Rectal smooth muscle tissue (tissue), 1 donor: Measurements from ENCODE around the gene DOK5.

ENCODE experiments used
- H3K27ac ChIP-seq: one replicate; pipeline ENCODE4 v1.7.0; 2013; ENCODE audit warnings: low read depth, low read length, inconsistent platforms
- H3K27me3 ChIP-seq: one replicate; pipeline ENCODE4 v1.7.0; 2013; ENCODE audit warnings: low read length; ENCODE audit not compliant: control insufficient read depth, insufficient read depth
- H3K36me3 ChIP-seq: one replicate; pipeline ENCODE4 v1.7.0; 2013; ENCODE audit warnings: low read length; ENCODE audit not compliant: control insufficient read depth, insufficient read depth
- H3K4me1 ChIP-seq: one replicate; pipeline ENCODE4 v1.7.0; 2013; ENCODE audit warnings: low read length; ENCODE audit not compliant: control insufficient read depth, insufficient read depth
- H3K4me3 ChIP-seq: one replicate; pipeline ENCODE4 v1.7.0; 2013; ENCODE audit warnings: low read length
- H3K9ac ChIP-seq: one replicate; pipeline ENCODE4 v1.7.0; 2013; ENCODE audit warnings: low read length

The DOK5 gene

DNA sequence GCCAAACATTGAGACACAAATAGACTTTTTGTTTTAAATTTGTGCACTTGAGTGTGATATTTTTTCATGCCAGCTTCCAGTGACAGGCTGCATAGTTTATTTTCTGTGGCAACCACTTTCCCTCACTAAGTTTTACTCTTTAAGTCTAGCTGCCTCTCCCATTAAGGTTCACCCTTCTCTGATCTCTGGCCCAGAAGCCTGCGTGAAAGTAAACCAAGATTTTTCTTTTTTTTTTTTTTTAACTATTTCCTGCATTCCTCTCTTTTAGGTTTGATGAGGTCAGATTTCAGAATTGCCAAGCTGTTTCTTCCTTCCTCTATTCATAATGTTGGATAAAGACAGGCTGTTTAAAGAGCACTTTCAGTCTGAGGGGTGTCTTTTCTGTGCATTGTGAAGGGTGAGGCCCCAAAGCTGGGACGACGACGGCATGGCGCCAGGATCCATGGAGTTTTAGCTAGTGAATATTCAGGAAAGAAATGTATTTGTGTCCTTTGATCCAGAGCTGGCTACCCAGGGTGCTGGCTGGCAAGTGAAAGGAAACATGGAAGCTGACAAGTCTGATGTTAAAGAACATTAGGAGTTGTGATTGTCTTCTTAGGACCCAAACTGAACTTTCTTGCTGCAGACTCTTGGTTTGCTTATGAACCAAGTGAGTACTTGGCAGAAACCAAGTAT lies 50.7 kb downstream of the DOK5 start:
- no peak overlapping the region for H3K4me3 ChIP-seq
- H3K27me3 ChIP-seq: no peaks in the 10 kb centered on the region
- H3K4me1 ChIP-seq: no peaks in the 10 kb centered on the region
- H3K9ac ChIP-seq: no peak overlapping the region
- no peaks in the 10 kb centered on the region for H3K36me3 ChIP-seq
- no peak overlapping the region for H3K27ac ChIP-seq

DNA sequence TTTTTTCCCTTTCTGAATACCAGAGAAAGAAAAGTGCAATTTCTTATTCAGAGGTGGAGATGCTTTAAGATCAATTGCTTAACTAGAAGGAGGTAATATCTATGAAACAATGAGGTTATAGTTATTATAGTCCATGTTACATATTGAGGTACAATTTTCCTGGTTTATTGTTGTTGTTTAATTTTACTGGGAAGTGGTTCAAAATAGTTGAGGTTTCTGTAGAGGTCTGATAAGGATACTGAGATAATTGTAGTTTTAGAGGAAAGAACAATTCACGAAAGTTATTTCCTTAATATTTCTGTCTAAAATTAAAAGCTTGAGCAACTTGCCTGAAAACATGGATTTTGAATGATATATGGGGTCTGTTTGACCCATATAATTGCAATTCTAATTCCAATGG lies 51.4 kb downstream of the DOK5 start:
- Histone ChIP-seq H3K9ac (no peak overlapping the region), H3K27ac (no peak overlapping the region), H3K27me3 (no peaks in the 10 kb centered on the region), H3K36me3 (no peaks in the 10 kb centered on the region), H3K4me1 (no peaks in the 10 kb centered on the region), H3K4me3 (no peak overlapping the region)

DNA sequence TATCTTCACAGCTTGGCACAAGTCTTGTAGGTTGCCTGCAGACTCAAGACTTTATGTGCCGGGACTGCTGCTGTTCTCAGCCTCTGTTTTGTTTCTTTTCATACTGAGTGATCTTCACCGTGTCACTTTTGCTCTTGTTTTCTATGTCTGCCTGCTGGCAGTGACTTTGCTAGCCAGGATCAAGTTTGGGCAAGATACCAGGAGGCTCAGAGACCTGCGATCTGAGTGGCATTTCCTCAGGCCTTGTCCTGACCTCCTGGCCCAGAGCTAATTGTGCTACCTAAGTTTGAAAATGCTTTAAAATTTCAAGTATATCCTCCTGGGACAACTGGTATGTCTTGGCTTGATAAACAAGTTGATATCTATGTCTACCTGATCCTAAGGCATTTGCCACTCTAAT lies 57.2 kb downstream of the DOK5 start:
- H3K36me3 ChIP-seq: no peaks in the 10 kb centered on the region
- H3K27ac ChIP-seq: no peak overlapping the region
- H3K27me3 ChIP-seq: no peaks in the 10 kb centered on the region
- no peaks in the 10 kb centered on the region for H3K4me1 ChIP-seq
- no peak overlapping the region for H3K9ac ChIP-seq
- H3K4me3 ChIP-seq: no peak overlapping the region

DNA sequence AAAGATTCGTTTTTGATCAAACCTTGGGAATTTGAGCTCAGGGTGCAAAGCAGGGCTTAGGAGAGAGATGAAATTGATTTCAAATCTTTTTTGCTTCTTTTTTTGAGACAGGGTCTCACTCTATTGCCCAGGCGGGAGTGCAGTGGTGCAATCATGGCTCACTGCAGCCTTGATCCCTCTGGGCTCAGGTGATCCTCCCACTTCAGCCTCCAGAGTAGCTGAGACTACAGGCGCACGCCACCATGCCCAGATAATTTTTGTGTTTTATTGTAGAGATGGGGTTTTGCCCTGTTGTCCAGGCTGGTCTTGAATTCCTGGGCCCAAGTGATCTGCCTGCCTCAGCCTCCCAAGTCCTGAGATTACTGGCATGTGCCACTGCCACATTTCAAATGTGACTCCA lies 58.7 kb downstream of the DOK5 start:
- Histone ChIP-seq H3K36me3 (no peaks in the 10 kb centered on the region), H3K4me3 (no peak overlapping the region), H3K27me3 (no peaks in the 10 kb centered on the region), H3K4me1 (no peaks in the 10 kb centered on the region), H3K27ac (no peak overlapping the region), H3K9ac (no peak overlapping the region)

DNA sequence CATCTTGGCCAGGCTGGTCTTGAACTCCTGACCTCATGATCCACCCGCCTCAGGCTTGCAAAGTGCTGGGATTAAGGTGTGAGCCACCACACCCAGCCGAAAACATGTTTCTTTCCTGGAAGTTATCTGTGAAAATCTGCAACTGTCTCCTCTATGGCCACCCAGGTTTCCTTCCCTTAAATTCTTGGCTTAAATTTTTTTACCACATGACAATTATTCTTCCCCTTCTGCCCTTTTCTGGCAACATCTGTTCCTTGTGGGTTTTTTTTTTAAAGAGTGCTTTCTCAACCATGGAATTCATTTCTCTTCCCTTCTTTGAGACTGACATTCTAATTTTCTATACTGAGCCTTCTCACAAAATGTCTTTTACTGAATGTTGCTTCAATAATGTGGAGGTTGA lies 59.6 kb downstream of the DOK5 start:
- Histone ChIP-seq H3K27ac (no peak overlapping the region), H3K27me3 (no peaks in the 10 kb centered on the region), H3K9ac (no peak overlapping the region), H3K4me1 (no peaks in the 10 kb centered on the region), H3K36me3 (no peaks in the 10 kb centered on the region), H3K4me3 (no peak overlapping the region)

DNA sequence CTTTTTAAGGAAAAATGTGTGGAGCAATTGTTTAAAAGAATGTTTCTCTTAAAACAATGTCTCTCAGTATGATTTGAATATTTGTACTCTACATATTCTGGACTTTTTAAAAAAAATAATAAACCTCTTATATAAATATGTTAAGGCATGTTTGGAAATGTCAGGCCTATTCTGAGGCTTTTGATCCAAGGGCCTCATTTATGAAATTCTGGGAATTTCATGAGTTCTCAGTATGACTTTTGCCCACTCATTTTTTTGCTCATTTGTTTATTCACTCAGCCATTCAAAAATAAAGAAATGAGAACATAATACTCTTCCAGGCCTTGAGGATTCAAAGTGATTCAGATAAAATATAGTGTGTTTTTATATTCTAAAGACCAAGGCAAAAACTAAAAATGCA lies 60.4 kb downstream of the DOK5 start:
- H3K27ac ChIP-seq: no peak overlapping the region

DNA sequence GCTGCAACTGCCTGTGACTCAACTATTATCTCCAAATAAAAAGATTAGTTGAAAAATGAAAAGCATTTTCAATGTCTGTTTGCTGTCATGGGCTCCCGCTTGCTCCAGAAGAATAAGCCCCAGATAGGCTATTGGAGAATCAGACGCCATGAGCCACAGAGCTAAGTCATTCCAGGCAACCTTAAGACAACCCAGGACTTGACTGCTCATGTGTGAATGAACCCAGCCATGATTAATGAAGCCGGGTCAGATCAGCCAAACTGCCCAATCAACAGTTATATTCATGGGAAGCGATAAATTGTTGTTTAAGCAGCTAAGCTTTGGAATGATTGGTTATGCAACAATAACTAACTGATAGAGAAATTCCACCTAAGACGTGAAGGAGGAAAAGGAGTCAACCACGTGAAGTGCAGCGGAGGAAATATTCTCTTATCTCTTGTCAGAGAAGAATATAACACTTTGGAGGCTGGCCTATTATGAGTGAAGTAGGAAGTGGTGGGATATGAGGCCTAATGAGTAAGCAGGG lies 64.2 kb downstream of the DOK5 start:
- no peak overlapping the region for H3K9ac ChIP-seq
- no peaks in the 10 kb centered on the region for H3K4me1 ChIP-seq
- no peak overlapping the region for H3K27ac ChIP-seq
- no peak overlapping the region for H3K4me3 ChIP-seq
- H3K36me3 ChIP-seq: no peaks in the 10 kb centered on the region
- no peaks in the 10 kb centered on the region for H3K27me3 ChIP-seq

More for the DNA sequence above, 60.4 kb downstream of the DOK5 start:
- no peaks in the 10 kb centered on the region for H3K36me3 ChIP-seq
- H3K4me1 ChIP-seq: no peaks in the 10 kb centered on the region
- no peak overlapping the region for H3K4me3 ChIP-seq
- no peak overlapping the region for H3K9ac ChIP-seq
- no peaks in the 10 kb centered on the region for H3K27me3 ChIP-seq

DNA sequence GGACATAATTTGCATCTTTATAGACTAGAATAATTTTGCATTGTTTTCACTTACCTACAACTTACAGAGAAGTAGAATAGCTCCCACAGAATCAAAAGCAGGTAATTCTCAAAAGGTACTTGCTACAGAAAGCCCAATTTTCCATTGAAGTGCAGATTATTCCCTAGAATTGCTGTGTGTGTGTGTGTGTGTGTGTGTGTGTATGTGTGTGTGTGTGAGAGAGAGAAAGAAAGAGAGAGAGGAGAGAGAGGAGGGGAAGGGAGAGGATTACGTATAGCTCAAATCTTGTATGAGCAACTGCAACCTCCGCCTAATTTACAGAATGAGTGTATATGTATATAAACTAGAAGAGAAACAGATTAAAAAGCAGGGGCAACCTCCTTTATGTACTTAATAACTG lies 68.0 kb downstream of the DOK5 start:
- no peaks in the 10 kb centered on the region for H3K36me3 ChIP-seq
- H3K27ac ChIP-seq: no peak overlapping the region
- H3K9ac ChIP-seq: no peak overlapping the region
- no peaks in the 10 kb centered on the region for H3K27me3 ChIP-seq
- H3K4me1 ChIP-seq: no peaks in the 10 kb centered on the region
- no peak overlapping the region for H3K4me3 ChIP-seq

DNA sequence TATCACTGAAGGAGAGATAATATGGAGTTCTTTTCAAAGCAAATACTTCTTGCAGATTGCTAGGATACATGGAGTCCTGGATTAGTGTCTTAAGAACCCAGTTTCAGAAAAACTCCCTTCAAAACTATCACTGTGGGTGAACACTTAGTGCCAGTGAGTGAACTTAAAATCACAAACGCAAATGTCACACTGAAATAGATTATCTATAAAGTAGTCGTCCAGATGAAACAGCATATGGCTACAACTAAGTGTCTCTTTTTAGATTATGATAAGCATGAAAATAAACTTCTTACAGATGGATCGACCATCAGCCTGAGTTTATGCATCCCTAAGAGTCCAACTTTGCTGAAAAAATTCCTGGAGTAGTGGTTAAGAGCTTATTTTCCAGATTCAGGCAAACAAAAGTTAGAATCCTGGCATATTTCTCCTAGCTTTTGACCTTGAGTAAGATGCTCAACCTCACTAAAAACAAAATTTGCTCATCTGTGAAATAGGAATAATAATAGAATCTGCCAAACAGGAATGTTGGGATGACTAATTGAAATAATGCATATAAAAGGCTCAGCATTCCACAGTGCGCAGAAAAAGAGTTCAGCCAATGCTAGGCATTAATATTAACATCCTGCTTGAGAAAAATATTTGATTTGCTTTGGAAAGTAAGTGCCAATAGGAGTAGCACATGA lies 70.4 kb downstream of the DOK5 start:
- Histone ChIP-seq H3K4me1 (no peaks in the 10 kb centered on the region), H3K4me3 (no peak overlapping the region), H3K27ac (no peak overlapping the region), H3K27me3 (no peaks in the 10 kb centered on the region), H3K9ac (no peak overlapping the region), H3K36me3 (no peaks in the 10 kb centered on the region)

DNA sequence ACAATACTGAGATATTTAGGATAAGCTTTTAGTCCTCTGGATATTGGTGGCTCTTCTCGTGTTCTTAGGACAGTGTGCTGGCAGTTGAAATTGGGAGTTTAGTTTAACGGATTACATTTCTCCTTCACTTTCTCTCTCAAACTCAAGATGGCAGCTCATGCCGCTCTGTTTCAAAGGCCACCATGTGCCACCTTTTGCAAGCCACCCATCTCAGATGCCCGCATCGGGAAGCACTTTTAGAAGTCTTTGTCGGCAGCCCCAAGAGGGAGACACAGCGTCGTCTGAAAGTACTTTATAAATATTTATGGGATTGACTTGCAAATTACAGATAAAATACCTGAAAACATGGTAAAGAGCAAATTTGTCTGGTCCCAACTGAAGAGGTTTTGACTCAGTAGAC lies 73.5 kb downstream of the DOK5 start:
- Histone ChIP-seq H3K27ac (no peak overlapping the region), H3K4me3 (no peak overlapping the region), H3K27me3 (no peaks in the 10 kb centered on the region), H3K9ac (no peak overlapping the region), H3K36me3 (no peaks in the 10 kb centered on the region), H3K4me1 (no peaks in the 10 kb centered on the region)

DNA sequence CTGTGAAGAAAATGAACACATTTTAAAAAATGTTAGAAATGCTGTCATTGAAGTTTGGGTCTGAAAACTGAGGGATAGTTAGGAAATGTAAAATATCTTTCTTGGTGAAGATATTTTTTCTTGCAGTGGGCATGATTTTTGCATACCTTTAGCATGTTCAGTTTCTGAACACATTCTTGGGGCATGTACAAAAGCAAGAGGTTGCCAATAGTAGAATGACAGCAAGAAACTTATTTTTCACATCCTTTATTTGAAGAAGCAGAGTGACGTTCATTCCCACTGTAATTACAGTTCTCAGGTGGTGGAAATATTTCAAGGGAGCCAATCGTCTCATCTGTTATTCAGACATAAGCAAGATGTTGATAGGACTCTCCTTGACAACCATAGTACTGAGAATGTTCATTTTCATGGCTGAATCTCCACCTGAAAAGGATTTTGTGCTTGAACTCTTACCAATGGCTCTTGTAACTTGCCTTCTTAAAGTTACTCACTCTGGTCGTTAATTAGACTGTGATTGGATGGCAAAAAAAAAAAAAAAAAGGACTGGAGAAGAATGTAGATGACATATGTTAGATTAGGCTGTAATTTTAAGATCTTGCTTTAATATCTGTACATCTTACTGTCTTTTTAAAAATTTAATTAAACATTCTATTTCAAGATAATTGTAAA lies 74.4 kb downstream of the DOK5 start:
- no peaks in the 10 kb centered on the region for H3K4me1 ChIP-seq
- no peak overlapping the region for H3K27ac ChIP-seq
- no peaks in the 10 kb centered on the region for H3K36me3 ChIP-seq
- H3K27me3 ChIP-seq: no peaks in the 10 kb centered on the region
- H3K9ac ChIP-seq: no peak overlapping the region
- no peak overlapping the region for H3K4me3 ChIP-seq

DNA sequence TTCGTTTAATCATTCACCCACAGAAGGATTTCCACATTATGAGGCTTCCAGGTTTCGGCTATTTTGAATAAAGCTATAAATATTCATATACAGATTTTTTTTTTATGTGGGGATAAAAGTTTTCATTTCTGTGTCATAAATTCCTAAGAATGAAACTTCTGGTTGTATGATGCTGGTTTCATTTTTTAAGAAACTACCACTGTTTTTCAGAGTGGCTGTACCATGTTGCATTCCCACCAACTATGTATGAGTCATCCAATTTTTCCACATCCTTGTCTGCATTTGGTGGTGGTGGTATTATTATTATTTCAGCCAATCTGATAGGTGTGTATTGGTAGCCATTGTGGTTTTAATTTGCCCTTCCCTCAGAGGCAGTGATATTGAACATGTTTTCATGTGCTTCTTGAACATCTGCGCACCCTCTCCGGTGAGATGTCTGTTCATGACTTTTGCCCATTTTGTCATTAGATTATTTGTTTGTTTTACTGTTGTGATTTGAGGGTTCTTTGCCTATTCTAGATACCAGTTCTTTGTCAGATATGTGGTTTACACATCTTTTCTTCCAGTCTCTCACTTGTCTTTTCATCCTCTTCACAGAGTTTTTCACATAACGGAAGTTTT lies 75.5 kb downstream of the DOK5 start:
- no peaks in the 10 kb centered on the region for H3K36me3 ChIP-seq
- no peaks in the 10 kb centered on the region for H3K4me1 ChIP-seq
- no peak overlapping the region for H3K27ac ChIP-seq
- H3K4me3 ChIP-seq: no peak overlapping the region
- H3K9ac ChIP-seq: no peak overlapping the region
- H3K27me3 ChIP-seq: no peaks in the 10 kb centered on the region
